GM19395 (cell line): Measurements from ENCODE around the gene KLHL10.

Source experiments
- ATAC-seq: cut with Tn5 transposase; IDR thresholded peaks from one replicate; pipeline ENCODE4 v1.9.1; 2021; ENCODE audit warnings: mild to moderate bottlenecking, moderate library complexity; ENCODE audit not compliant: unreplicated experiment

Gene KLHL10

GRCh38 chr17:41892021-41892376, 54.4 kb downstream of the KLHL10 start:
- no peak for ATAC-seq

GRCh38 chr17:41893384-41893783, 55.8 kb downstream of the KLHL10 start:
- no peak for ATAC-seq

DNA sequence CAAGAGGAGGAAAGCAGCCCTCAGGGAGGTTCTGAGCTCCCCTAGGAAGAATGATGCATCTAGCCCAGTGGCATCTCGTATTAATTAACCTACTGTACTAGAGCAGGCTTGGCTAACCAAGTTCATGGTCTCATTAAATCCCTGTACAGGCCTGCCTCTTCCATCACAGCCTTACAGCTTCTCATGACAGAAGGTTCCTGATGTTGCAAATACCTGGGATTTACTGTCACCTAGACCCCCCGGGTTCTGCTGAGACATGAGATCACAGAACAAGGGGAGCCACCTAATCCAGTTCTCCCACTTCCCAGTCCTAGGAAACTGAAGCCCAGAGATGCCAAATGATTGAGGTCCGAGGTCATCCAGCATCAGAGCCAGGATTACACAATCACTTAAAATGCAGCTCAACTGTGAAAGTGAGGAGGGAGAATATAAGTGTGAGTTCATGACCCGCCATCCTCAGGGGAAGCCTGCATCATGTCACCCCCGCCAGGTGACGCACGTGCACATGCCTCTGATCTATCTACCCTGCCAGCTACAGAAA, 57.2 kb downstream of the KLHL10 start:
- no peak for ATAC-seq

DNA sequence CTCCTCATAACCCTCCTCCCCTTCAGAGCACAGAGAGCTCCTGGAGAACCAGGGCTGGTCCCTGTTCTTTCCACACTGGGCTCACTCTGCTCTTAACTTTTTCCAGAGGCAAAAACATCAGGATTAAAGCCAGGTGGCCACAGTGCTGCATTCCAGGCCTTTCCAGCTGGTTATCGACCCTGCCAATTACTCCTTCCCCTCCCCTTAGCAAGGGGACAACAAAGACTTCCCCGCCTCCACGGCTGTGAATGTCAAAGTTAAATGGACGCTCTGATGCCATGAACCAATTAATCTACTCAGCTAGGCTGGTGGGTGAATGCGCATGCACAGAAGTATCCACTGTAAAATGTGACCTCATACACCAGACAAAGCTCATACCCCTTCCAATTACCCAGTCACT, 58.0 kb downstream of the KLHL10 start:
- no peak for ATAC-seq

GRCh38 chr17:41896726-41897125, 59.1 kb downstream of the KLHL10 start:
- ATAC-seq: no peak
